NCI-H2171 (cell line): ENCODE results near the gene STRIT1.
"Not testable (repeated sequence)": the region's sequence is repeated elsewhere in the genome, so short reads cannot be mapped to it uniquely, and the experiment has no call there.

Source experiments
- DNase-seq: peaks from one replicate; lab custom pipeline; 2025; lab: John Stamatoyannopoulos, UW

The STRIT1 gene

DNA sequence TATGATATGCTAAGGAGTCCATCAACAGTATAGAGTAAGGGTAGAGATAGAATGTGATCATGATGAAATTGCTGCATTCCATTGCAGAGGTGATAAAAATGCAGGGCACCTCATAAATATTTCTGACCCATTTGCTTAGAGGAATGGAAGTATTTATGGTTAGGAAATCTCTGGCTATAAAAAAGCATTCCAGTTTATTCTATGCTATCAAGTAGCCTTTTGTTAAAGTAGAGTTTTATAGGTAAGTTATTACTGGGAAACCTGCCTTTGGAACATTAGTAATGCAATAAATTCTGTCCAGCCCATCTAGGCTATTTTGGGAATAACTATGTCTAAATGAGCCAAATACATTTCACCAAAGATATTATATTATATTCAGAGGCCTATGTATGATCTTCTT, 19.8 kb upstream of the STRIT1 start:
- no peak for DNase-seq

DNA sequence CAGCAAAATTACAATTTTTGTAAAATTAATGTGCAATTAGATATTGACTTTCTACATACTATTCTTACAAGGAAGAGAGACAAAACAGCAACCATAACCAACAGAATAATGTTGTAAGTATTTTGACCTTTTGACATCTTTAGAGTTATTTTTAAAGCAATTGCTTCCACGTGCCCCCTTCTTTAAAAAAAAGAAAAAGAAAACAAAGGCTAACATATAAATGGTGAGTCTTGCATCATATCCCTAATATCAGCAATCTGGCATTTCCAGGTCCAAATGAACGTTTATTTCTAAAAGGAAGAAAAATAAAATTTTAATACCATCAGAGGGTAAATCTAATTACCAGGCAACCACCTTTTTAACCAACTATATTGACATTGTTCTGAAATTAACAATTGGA, 19.3 kb upstream of the STRIT1 start:
- no peak for DNase-seq

DNA sequence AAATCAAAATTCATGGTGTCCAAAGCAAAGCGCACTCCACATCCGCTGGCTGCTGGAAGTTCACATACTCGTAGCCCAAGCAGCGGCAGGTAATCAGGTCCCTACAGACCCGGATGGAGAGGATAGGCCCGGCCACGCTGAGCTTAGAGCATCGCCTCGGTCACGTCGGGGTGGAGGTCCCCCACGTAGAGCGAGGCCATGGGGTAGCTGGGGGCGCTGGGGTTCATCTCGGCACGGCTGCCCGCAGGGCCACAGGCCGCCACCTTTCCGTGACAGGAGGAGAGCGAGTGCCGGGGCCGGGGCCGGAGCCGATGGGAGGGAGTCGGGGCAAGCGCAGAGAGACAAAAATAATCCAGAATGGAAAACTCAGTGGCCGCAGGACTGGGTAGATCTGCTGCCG, 16.1 kb upstream of the STRIT1 start:
- DNase-seq: no peak

DNA sequence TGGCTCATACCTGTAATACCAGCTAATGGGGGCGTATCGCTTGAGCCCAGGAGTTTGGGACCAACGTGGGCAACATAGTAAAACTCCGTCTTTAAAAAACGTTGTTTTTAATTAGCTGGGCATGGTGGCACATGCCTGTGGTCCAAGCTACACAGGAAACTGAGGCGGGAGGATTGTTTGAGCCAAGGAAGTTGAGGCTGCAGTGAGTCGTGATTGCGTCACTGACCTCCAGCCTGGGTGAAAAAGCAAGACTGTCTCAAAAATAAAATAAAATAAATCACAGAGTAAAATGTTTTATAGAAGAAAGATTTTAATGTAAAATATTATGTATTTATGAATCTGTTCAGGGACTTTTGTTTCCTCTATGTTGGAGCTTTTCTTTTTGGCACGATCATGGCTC, 15.3 kb upstream of the STRIT1 start:
- no peak for DNase-seq

DNA sequence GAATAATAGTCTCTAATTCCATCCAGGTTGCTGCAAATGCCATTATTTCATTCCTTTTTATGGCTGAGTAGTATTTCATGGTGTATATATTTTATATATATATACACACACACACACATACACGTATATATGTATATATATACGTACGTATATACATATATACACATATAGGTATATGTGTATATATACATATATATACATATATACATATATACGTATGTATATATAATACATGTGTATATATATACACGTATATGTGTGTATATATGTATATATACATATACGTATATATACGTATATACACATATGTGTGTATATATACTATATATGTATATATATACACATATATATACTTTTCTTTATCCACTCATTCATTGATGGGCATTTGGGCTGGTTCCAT, 13.7 kb upstream of the STRIT1 start:
- no peak for DNase-seq

DNA sequence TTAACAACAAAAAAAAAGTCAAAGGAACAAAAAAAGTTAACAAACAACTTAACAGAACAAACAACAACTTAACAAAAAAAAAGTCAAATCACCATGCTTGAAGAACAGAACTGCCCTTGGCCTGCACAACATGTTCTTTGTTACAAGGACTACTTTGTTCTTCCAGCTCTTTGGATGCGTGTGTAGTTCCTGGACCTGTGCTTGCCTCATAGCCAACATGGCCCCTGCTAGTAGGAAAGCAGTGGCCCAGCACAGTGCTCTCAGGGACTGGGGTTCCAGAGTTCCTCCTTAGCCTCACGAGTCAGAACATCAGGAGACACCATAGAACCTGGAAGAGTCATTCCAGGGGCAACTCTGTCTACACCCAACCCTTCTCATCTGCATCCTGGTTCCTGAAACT, 10.9 kb upstream of the STRIT1 start:
- DNase-seq: no peak

DNA sequence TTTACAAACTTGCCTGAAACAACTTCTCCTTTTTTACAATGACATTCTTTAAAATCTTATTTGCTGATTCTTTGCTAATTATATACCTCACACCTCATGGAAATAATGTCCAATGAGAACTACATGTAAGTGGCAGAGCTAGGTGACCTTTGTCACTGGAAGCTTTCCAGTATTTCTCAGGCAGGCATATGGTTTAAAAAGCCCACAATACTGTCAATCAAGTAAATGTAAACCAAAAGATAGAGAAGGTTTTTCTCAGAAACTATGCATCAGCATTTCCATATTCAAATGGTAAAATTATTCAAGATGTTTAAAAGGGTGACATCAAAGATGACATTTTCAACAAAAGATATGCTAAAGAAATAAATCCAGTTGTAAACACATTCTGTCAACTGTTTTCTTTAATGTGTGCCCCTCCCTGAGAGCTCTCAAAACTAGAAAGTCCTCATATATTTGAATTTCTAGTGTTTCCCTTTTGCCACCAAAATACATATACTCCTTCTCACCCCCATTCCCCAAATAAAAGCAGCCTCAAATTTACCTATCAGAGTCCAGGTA, 10.1 kb upstream of the STRIT1 start:
- no peak for DNase-seq

DNA sequence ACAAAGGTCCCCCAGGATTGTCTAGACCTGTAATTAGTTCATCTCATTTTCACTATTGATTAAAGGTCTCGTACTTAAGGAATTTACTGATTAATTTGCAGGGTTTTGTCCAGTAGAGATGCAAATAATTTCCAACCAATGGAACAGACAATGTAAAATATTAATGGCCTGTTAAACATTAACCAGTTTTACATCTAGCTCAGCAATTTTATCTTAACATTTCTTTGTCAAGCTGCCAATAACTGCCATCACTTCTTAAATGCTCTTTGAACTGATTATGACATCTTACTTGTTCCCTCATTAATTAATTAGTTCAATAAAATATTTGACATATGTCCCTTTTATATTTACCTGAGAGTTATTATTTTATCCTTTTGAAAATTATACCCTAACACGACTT, 9.4 kb upstream of the STRIT1 start:
- DNase-seq: no peak

DNA sequence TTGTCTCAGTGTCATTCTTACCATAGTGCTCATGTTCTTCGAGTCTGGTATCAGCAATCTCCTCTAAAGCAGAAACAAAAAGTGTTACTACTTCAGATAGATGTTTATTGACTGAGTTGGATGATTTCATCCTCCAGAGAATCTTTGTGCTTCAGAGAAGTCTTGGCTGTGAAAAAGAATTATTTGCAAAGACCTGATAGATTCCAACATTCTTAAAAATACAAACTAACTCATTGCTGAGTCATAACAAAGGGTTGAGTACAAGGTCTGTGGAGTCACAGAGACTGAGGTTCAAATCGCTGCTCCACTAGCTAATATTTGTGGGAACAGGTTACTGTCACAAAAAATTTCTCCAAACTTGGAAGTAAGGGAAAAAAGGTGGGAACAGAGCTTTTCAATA, 9.0 kb upstream of the STRIT1 start:
- no peak for DNase-seq

DNA sequence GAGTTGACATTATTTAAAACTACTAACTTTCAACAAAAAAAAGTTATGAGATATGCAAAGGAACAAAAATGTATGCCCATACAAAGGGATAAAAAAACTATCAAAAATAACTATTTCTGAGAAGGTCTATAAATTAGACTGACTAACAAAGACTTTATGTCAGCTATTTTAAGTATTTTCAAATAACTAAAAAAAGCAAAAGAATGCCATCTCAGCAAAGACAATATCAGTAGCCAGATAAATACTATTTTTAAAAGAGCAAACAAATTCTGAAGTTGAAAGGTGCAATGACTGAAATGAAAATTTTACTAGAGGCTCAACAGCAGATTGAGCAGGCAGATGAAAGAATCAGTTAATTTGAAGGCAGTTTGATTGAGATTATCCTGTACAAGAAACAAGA, 3.6 kb upstream of the STRIT1 start:
- no peak for DNase-seq

DNA sequence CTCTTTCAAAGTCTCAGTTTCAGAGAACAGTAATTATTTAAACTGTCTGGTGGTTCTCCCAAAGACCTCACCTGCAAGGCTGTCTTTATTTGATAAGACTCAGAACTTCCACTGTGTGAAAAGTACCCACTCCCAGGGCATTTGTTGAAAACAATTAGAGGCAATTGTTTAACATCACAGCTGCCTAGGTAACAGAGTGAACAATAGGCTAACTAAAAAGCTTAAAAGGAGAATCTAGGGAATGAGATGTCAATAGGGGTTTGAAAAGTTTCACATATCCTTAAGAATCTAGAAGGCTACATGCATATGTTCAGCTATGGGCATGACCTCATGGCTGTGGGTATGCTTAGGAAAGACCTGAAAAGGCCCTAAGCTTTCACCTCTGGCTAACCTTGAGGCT, 2.9 kb upstream of the STRIT1 start:
- DNase-seq: no peak

DNA sequence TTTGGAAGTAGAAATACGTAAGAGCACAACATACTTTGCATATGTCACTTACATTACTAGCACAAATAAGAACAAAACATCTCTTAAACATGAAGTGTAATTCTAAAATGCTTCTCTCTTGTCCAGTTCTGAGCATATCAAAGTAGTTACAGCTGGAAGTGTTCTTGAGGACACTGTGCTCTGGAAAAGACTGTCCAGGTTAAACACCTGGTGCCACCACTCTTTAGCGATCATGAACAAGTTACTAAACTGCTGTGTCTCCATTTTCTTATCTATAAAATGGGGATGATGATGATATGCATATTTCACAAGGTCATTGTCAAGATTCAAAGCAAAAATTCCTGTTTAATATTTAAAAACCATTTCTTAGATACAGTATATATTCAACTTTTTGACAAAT, 790 bp downstream of the STRIT1 start:
- DNase-seq: no peak

DNA sequence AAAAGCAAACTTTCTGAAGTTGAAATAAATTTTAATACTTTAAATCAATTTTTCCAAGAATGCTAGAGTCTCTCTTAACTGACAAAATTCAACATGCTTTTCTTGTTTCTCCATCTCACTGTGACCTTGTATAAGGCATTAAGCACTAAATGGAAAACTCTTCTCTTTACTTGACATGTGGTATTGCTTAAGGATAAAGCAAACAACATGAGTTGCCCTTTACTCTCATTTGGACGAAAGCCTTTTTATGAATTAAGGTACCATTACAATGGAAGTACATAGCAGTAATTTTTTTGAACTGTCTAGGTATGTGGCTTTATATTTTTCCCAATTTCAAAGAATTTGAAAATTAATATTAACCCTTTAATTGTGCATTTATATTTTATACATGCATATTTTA, 1.4 kb downstream of the STRIT1 start:
- DNase-seq: no peak

DNA sequence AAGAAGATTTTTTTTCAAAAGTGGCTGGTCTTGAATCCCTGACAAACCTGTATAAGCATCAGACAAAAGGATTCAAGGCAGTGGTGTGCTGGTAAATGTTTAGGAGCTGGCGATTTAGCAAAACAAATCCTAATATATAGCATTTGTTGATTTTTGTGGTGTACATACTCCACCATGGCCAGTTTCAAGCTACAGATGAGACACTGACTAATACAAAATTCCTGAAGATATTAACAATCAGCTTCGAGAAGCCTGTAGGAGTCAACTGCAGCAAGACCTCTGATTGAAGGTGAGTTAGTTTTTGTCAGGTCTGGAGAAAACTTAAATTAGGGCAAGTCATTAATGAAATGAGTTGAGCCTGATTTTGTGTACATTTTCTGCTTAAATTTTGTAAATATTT, 6.7 kb downstream of the STRIT1 start:
- no peak for DNase-seq

DNA sequence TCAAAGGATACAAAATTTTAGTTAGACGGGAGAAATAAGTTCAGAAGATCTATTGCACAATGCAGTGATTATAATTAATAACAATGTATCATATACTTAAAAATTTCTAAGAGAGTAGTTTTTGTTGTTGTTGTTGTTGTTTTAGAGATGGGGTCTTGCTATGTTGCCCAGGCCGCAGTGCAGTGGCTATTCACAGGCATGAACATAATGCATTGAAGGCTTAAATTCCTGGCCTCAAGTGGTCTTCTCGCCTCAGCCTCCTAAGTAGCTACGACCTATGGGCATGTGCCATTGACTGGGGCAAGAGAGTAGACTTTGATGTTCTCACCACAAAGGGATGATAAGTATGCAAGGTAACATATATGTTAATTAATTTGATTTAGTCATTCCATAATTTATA, 7.5 kb downstream of the STRIT1 start:
- no peak for DNase-seq

DNA sequence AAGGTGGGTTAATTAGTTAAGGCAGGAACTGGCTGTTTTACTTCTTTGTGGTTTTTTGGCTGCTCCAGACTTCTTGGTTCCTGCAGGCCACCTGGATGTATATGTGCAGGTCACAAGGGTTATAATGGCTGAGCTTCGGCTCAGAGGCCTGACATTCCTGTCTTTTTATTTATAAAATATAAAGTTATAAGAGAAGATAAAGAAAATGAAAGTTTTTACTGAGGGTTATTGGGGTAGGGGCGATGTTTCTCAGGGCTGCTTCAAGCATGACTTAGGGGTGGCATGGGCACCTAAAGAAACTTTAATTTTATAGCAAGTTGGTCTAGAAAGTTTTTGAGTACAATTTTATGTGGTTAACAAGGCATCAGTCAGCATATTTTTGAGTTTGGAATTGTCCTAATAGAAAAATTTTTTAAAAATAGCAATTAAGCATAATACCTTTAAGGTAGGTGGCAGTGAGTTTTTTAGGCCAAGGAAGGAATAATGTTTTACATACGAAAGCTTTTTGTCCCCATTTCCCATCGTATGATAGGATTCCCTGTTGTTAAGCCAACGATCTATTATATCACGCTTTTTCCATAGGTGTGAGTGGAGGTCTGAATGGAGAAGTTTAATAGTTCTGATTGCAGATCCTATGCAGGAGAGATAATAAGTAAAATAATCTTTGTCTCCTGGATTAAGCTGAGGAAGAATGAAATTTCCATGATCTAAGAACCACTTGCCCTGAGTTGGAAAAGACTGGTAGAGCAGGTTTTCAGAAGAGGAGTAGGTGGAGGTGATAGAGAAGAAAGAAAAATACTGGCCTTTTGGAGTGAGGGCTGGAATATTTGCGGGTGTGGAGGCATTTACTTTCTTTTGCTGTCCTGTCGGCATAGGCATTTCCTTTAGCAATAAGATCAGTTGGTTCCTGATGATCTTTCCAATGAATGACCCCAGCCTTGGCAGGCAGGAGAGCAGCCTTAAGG, 10.1 kb downstream of the STRIT1 start:
- DNase-seq: no peak

DNA sequence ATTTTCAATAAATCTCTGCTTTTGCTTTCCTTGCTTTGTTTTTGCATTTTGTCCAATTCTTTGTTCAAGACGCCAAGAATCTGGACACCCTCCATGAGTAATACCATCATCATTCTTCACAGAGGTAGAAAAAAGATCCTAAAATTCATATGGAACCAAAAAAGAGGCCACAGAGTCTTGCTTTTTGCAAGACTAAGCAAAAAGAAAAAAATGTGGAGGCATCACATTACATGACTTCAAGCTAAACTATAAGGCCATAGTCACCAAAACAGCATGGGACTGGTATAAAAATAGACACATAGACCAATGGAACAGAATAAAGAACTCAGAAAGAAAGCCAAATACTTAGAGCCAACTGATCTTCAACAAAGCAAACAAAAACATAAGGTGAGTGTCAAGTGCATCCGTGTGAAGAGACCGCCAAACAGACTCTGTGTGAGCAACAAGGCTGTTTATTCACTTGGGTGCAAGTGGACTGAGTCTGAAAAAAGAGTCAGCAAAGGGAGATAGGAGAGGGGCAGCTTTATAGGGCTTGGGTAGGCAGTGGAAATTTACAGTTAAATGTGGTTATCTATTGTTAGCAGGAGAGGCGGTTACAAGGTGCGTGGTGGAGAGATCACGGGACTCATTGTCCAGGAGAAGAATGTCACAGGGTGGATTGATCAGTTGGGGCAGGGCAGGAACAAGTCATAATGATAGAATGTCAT, 10.9 kb downstream of the STRIT1 start:
- DNase-seq: no peak

DNA sequence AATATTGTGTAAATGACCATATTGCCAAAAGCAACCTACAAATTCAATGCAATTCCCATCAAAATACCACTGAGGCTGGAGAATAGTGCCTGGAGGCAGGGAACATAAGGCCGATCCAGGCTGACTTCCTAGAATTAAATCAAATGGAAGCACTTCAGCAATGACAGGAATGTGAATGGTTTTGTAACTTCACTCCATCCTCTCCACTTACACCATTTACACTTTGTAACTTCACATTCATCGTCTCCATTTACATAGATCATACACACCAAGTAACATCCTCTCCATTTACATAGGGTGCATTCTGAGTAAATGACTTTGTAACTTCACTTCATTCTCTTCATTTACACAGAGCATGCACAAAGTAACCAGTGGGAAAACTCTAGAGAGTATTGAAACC, 11.6 kb downstream of the STRIT1 start:
- DNase-seq: no peak

DNA sequence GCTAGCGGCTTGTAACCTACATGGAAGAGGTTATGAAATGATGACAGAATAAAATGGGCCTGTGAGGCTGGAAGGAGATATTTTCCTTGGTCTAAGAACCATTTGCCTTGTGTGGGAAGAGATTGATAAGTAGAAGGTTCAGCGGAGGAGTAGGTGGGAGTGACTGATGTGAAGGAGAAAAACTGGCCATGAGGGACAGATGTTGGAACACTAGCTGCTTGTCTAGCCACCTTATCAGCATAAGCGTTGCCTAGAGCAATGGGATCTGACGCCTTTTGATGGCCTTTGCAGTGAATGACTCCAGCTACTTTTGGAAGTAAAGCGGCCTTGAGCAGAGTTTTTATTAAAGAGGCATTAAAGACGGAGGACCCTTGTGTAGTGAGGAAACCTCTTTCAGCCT, 17.4 kb downstream of the STRIT1 start:
- DNase-seq: not testable (repeated sequence)

DNA sequence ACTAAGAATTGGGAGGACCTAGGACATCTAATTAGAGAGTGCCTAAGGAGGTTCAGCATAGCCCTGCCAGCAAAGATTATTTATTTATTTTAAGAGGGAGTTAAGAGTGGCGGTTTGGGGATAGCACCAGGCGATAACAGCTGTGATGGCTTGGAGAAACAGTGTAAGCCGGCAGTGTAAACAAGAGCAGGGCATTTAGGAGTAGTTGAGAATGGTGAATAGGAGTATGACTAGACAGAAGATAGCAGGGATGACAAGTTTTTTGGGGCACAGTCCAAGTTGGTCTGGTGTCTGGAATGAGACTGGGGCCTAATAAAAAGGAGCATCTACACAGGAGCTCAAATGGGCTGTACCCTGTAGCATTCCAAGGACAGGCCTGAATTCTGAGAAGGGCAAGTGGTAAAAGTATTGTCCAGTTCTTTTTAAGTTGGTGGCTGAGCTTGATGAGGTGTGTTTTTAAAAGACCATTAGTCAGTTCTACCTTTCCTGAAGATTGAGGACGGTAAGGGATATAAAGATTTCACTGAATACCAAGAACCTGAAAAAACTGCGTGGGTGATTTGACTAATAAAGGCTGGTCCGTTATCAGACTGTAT, 18.2 kb downstream of the STRIT1 start:
- DNase-seq: not testable (repeated sequence)

DNA sequence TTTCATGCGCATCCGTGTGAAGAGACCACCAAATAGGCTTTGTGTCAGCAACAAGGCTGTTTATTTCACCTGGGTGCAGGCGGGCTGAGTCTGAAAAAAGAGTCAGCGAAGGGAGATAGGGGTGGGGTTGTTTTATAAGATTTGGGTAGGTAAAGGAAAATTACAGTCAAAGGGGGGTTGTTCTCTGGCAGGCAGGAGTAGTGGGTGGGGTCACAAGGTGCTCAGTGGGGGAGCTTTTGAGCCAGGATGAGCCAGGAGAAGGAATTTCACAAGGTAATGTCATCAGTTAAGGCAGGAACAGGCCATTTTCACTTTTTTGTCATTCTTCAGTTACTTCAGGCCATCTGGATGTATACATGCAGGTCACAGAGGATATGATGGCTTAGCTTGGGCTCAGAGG, 19.0 kb downstream of the STRIT1 start:
- DNase-seq: not testable (repeated sequence)

DNA sequence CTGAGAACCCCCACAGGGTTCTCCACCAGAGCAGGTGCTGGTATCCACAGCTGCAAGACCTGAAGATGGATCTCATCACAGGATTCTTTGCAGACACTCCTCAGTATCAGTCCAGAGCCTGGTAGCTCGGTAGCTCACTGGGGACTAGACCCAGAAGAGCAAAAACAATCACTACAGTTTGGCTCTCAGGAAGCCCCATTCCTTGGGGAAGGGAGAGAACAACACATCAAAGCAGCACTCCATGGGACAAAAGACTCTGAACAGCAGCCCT, 22.2 kb downstream of the STRIT1 start:
- DNase-seq: no peak
